MCF 10A (cell line): ENCODE measurements around the gene KRTAP10-5. TPM values are rescaled to one million over a fixed set of nuclear protein-coding genes. Genes with fewer than 3 reads are reported as not detected.

Experiments used
- BruUV-seq: library from RNA; stranded (reverse); fragments of 400-500 nt; replicated peaks from 2 replicates; lab custom pipeline; 2021; lab: Mats Ljungman, UMichigan
- CTCF ChIA-PET: fragments of 300-600 bp; sonication (Branson Sonifier 250); formaldehyde crosslinking; extraction: SDS; loops from one replicate; lab custom pipeline; 2021; ENCODE audit warnings: antibody characterized with exemption, inconsistent platforms; lab: Yijun Ruan, JAX
- POLR2A ChIA-PET: fragments of 300-600, 350-650 bp; sonication (Branson Sonifier 250); formaldehyde crosslinking; extraction: SDS; loops from one replicate; lab custom pipeline; 2020; ENCODE audit warnings: antibody characterized with exemption, inconsistent platforms; lab: Yijun Ruan, JAX
- DNase-seq: peaks from one replicate; pipeline ENCODE4 v3.0.0-alpha.2; 2018; ENCODE audit not compliant: unreplicated experiment
- H3K27ac Mint-ChIP-seq: one replicate; pipeline ENCODE4 v1.8.0; 2022; ENCODE audit warnings: mild to moderate bottlenecking, low read depth, mixed read lengths; ENCODE audit not compliant: unreplicated experiment
- H3K27me3 Mint-ChIP-seq: one replicate; pipeline ENCODE4 v1.8.0; 2022; ENCODE audit warnings: mixed read lengths; ENCODE audit not compliant: insufficient read depth, unreplicated experiment
- H3K36me3 Mint-ChIP-seq: one replicate; pipeline ENCODE4 v1.8.0; 2022; ENCODE audit warnings: mild to moderate bottlenecking, moderate library complexity, mixed read lengths; ENCODE audit not compliant: insufficient read depth, unreplicated experiment
- H3K4me1 Mint-ChIP-seq: one replicate; pipeline ENCODE4 v1.8.0; 2022; ENCODE audit warnings: mixed read lengths; ENCODE audit not compliant: insufficient read depth, unreplicated experiment
- H3K4me3 Mint-ChIP-seq: one replicate; pipeline ENCODE4 v1.8.0; 2022; ENCODE audit warnings: mild to moderate bottlenecking, moderate library complexity, mixed read lengths; ENCODE audit not compliant: unreplicated experiment
- H3K9me3 Mint-ChIP-seq: one replicate; pipeline ENCODE4 v1.8.0; 2022; ENCODE audit warnings: mixed read lengths; ENCODE audit not compliant: unreplicated experiment
- CTCF ChIP-seq: fragments of 200-600 bp; IDR thresholded peaks from one replicate; pipeline ENCODE4 v1.8.0; 2022; ENCODE audit warnings: antibody characterized with exemption, mild to moderate bottlenecking; ENCODE audit not compliant: unreplicated experiment
- intact Hi-C: fragments of 100-400 bp; cut with micrococcal nuclease; formaldehyde crosslinking; loops from 2 replicates; pipeline ENCODE4 v1.14.1; 2022
- total RNA-seq: library from RNA; stranded (reverse); gene quantifications from 2 replicates; pipeline ENCODE4 v1.2.3, GENCODE V29; 2022

Gene KRTAP10-5
- total RNA-seq, 1 experiment from 2014 or later: not detected

- no peak for TF ChIP-seq CTCF
- BruUV-seq: no TSS peak
- no peak overlapping the region for H3K4me3 Mint-ChIP-seq
- H3K27ac Mint-ChIP-seq: no peak overlapping the region
- peaks cover 25% of the 10 kb centered on the region for H3K9me3 Mint-ChIP-seq
- CTCF ChIA-PET: no interaction called here
- intact Hi-C loops: no loop called here
- H3K4me1 Mint-ChIP-seq: no peaks in the 10 kb centered on the region
- peaks cover 69% of the 10 kb centered on the region for H3K27me3 Mint-ChIP-seq
- no peak for DNase-seq
- H3K36me3 Mint-ChIP-seq: peaks cover under 1% of the 10 kb centered on the region
- POLR2A ChIA-PET: no interaction called here
Measured at GRCh38 chr21:44609193-44609592, 28.8 kb upstream of the KRTAP10-5 start.

- no TSS peak for BruUV-seq
- POLR2A ChIA-PET: no interaction called here
- Mint-ChIP-seq H3K27me3 (peaks cover 70% of the 10 kb centered on the region), H3K4me1 (no peaks in the 10 kb centered on the region), H3K36me3 (peaks cover 5% of the 10 kb centered on the region), H3K27ac (no peak overlapping the region), H3K9me3 (peaks cover 17% of the 10 kb centered on the region), H3K4me3 (no peak overlapping the region)
- intact Hi-C loops: no loop called here
- CTCF ChIA-PET: no interaction called here
- no peak for TF ChIP-seq CTCF
- DNase-seq: no peak
Measured at GRCh38 chr21:44606495-44606894, 26.1 kb upstream of the KRTAP10-5 start.

- intact Hi-C loops: no loop called here
- no peak overlapping the region for H3K27ac Mint-ChIP-seq
- no peak overlapping the region for H3K4me3 Mint-ChIP-seq
- TF ChIP-seq CTCF: no peak
- no peak for DNase-seq
- ChIA-PET POLR2A (no interaction called here), CTCF (no interaction called here)
- peaks cover 5% of the 10 kb centered on the region for H3K36me3 Mint-ChIP-seq
- H3K27me3 Mint-ChIP-seq: peaks cover 66% of the 10 kb centered on the region
- H3K4me1 Mint-ChIP-seq: no peaks in the 10 kb centered on the region
- H3K9me3 Mint-ChIP-seq: peaks cover 5% of the 10 kb centered on the region
- BruUV-seq: no TSS peak
Measured at GRCh38 chr21:44603911-44604310, 23.5 kb upstream of the KRTAP10-5 start.

- H3K27ac Mint-ChIP-seq: no peak overlapping the region
- intact Hi-C loops: no loop called here
- ChIA-PET CTCF (no interaction called here), POLR2A (no interaction called here)
- H3K4me3 Mint-ChIP-seq: no peak overlapping the region
- TF ChIP-seq CTCF: no peak
- no peaks in the 10 kb centered on the region for H3K4me1 Mint-ChIP-seq
- peaks cover 65% of the 10 kb centered on the region for H3K27me3 Mint-ChIP-seq
- peaks cover 5% of the 10 kb centered on the region for H3K36me3 Mint-ChIP-seq
- no TSS peak for BruUV-seq
- H3K9me3 Mint-ChIP-seq: peaks cover 7% of the 10 kb centered on the region
- no peak for DNase-seq
Measured at GRCh38 chr21:44603109-44603875, 22.9 kb upstream of the KRTAP10-5 start.
